ENCODE measurements around the gene NOX5. TPM values are rescaled to one million over a fixed set of nuclear protein-coding genes. Genes with fewer than 3 reads are reported as not detected.

The NOX5 gene
- polyA plus RNA-seq, 1 donor from 2014 or later: not detected

GRCh38 chr15:69093127-69093526 is 78.6 kb downstream of the NOX5 start:
- Histone ChIP-seq H3F3A (ENCODE audit: insufficient read depth, low read length, poor library complexity, severe bottlenecking) (no peaks in the 10 kb centered on the region), H3K9ac (ENCODE audit: low read length) (no peak overlapping the region), H3K79me2 (replicated peaks; ENCODE audit: insufficient read depth, low read length) (no peaks in the 10 kb centered on the region), H3K36me3 (ENCODE audit: insufficient read depth, low read length) (no peaks in the 10 kb centered on the region), H2AFZ (ENCODE audit: low read depth, low read length) (no peak overlapping the region), H4K20me1 (ENCODE audit: insufficient read depth) (no peaks in the 10 kb centered on the region), H3K27me3 (ENCODE audit: insufficient read depth, low read depth, low read length) (peaks cover 10% of the 10 kb centered on the region), H3K9me2 (ENCODE audit: insufficient read depth, low read length) (no peaks in the 10 kb centered on the region), H3K4me2 (ENCODE audit: low read length) (no peak overlapping the region), H3K4me3 (ENCODE audit: low read length) (no peak overlapping the region), H3K9me3 (ENCODE audit: low read length) (no peaks in the 10 kb centered on the region), H3K27ac (ENCODE audit: low read length) (no peak overlapping the region)
- no peak for TF ChIP-seq REST (IDR thresholded peaks at IDR 0.05; ENCODE audit: borderline replicate concordance)
- no peak for TF ChIP-seq EP300 (conservative IDR thresholded peaks at IDR 0.05; ENCODE audit: poor library complexity, severe bottlenecking)
- no peak for TF ChIP-seq CTCF (IDR thresholded peaks at IDR 0.05; ENCODE audit: poor library complexity, severe bottlenecking)
- TF ChIP-seq POLR2AphosphoS5 (IDR thresholded peaks at IDR 0.05): no peak

- H3K4me2 ChIP-seq (ENCODE audit: low read length): no peak overlapping the region
- H3K27ac ChIP-seq (ENCODE audit: low read length): no peak overlapping the region
- H3F3A ChIP-seq (ENCODE audit: insufficient read depth, low read length, poor library complexity, severe bottlenecking): no peaks in the 10 kb centered on the region
- H3K9me3 ChIP-seq (ENCODE audit: low read length): no peaks in the 10 kb centered on the region
- H2AFZ ChIP-seq (ENCODE audit: low read depth, low read length): no peak overlapping the region
- H3K9me2 ChIP-seq (ENCODE audit: insufficient read depth, low read length): no peaks in the 10 kb centered on the region
- H4K20me1 ChIP-seq (ENCODE audit: insufficient read depth): no peaks in the 10 kb centered on the region
- H3K27me3 ChIP-seq (ENCODE audit: insufficient read depth, low read depth, low read length): peaks cover 6% of the 10 kb centered on the region
- no peaks in the 10 kb centered on the region for H3K79me2 ChIP-seq (replicated peaks; ENCODE audit: insufficient read depth, low read length)
- H3K4me3 ChIP-seq (ENCODE audit: low read length): no peak overlapping the region
- H3K36me3 ChIP-seq (ENCODE audit: insufficient read depth, low read length): no peaks in the 10 kb centered on the region
- TF ChIP-seq POLR2AphosphoS5 (IDR thresholded peaks at IDR 0.05) (no peak), EZH2 (IDR thresholded peaks at IDR 0.05; ENCODE audit: borderline replicate concordance, insufficient read depth, low read length, poor library complexity, severe bottlenecking) (no peak), MXI1 (conservative IDR thresholded peaks at IDR 0.05; ENCODE audit: poor library complexity, severe bottlenecking) (no peak), RAD21 (conservative IDR thresholded peaks at IDR 0.05) (no peak), SMC3 (conservative IDR thresholded peaks at IDR 0.05; ENCODE audit: poor library complexity) (no peak), TAF1 (IDR thresholded peaks at IDR 0.05; ENCODE audit: low read depth) (no peak), EP300 (conservative IDR thresholded peaks at IDR 0.05; ENCODE audit: poor library complexity, severe bottlenecking) (no peak), REST (IDR thresholded peaks at IDR 0.05; ENCODE audit: borderline replicate concordance) (no peak), CTCF (IDR thresholded peaks at IDR 0.05; ENCODE audit: poor library complexity, severe bottlenecking) (no peak)
- no peak overlapping the region for H3K9ac ChIP-seq (ENCODE audit: low read length)
These were observed 79.1 kb downstream of the NOX5 start for GRCh38 chr15:69093614-69094013.
